Neuronal stem cell (in vitro differentiated cells): ENCODE data around the gene ALDH3B2.

Experiments used
- DNase-seq: peaks from one replicate; pipeline ENCODE4 v3.0.0-alpha.2; 2013; ENCODE audit warnings: low spot score
- H2AFZ ChIP-seq: one replicate; pipeline ENCODE4 v1.6.1; 2013; ENCODE audit warnings: mild to moderate bottlenecking, low read length, inconsistent platforms
- H2AK5ac ChIP-seq: 2 replicates; pipeline ENCODE4 v1.6.1; 2013; ENCODE audit warnings: low read depth, mild to moderate bottlenecking, inconsistent platforms, low read length, moderate library complexity, mixed read lengths
- H2BK120ac ChIP-seq: 2 replicates; pipeline ENCODE4 v1.6.1; 2013; ENCODE audit warnings: low read depth, mild to moderate bottlenecking, inconsistent platforms, low read length, moderate library complexity, mixed read lengths
- H2BK12ac ChIP-seq: one replicate; pipeline ENCODE4 v1.6.1; 2013; ENCODE audit warnings: low read length, inconsistent platforms
- H2BK15ac ChIP-seq: 2 replicates; pipeline ENCODE4 v1.6.1; 2013; ENCODE audit warnings: mild to moderate bottlenecking, low read length, inconsistent platforms, mixed read lengths
- H2BK5ac ChIP-seq: one replicate; pipeline ENCODE4 v1.6.1; 2013; ENCODE audit warnings: inconsistent platforms, mild to moderate bottlenecking, low read length, moderate library complexity
- H3K14ac ChIP-seq: one replicate; pipeline ENCODE4 v1.6.1; 2013; ENCODE audit warnings: low read length, inconsistent platforms
- H3K18ac ChIP-seq: 2 replicates; pipeline ENCODE4 v1.6.1; 2013; ENCODE audit warnings: low read length, inconsistent platforms
- H3K23ac ChIP-seq: 2 replicates; pipeline ENCODE4 v1.6.1; 2013; ENCODE audit warnings: low read depth, mild to moderate bottlenecking, mixed read lengths, low read length, inconsistent platforms; ENCODE audit not compliant: poor library complexity
- H3K27ac ChIP-seq: replicated peaks from 3 replicates; pipeline ENCODE4 v1.5.1; 2013; ENCODE audit warnings: low read length, inconsistent platforms
- H3K27me3 ChIP-seq, 3 experiments: 2 replicates each; pipeline ENCODE4 v1.6.1; 2013; ENCODE audit warnings: low read length in 3 of 3, mild to moderate bottlenecking in 2 of 3, inconsistent platforms in 1 of 3, low read depth in 1 of 3, mixed read lengths in 1 of 3, moderate library complexity in 1 of 3; ENCODE audit not compliant: control insufficient read depth in 3 of 3, insufficient read depth in 3 of 3
- H3K36me3 ChIP-seq, 2 donors: replicated peaks in 1 of 2; 2 replicates each; pipeline ENCODE4 v1.6.1; 2013; ENCODE audit warnings: low read length in 2 of 2; ENCODE audit not compliant: control insufficient read depth in 2 of 2, insufficient read depth in 2 of 2
- H3K4ac ChIP-seq: 2 replicates; pipeline ENCODE4 v1.6.1; 2013; ENCODE audit warnings: inconsistent platforms, mild to moderate bottlenecking, low read length, moderate library complexity
- H3K4me1 ChIP-seq, 2 donors: 1 replicate in 1 of 2; 2 replicates in 1 of 2; pipeline ENCODE4 v1.6.1; 2013; ENCODE audit warnings: low read length in 2 of 2, low read depth in 1 of 2; ENCODE audit not compliant: control insufficient read depth in 2 of 2, insufficient read depth in 1 of 2
- H3K4me2 ChIP-seq: one replicate; pipeline ENCODE4 v1.6.1; 2013; ENCODE audit warnings: mild to moderate bottlenecking, low read length, inconsistent platforms; ENCODE audit not compliant: insufficient read depth, poor library complexity, severe bottlenecking
- H3K4me3 ChIP-seq, 2 donors: 2 replicates each; pipeline ENCODE4 v1.5.1; 2013; ENCODE audit warnings: low read length in 2 of 2, mild to moderate bottlenecking in 2 of 2, inconsistent platforms in 1 of 2, moderate library complexity in 1 of 2
- H3K79me1 ChIP-seq: one replicate; pipeline ENCODE4 v1.6.1; 2013; ENCODE audit warnings: low read depth, mild to moderate bottlenecking, inconsistent platforms, low read length, moderate library complexity
- H3K9ac ChIP-seq: one replicate; pipeline ENCODE4 v1.6.1; 2013; ENCODE audit warnings: mild to moderate bottlenecking, low read depth, low read length, inconsistent platforms; ENCODE audit not compliant: poor library complexity
- H3K9me3 ChIP-seq, 2 donors: replicated peaks in 1 of 2; 2 replicates each; pipeline versions ENCODE3 to v1.6.1; 2013; ENCODE audit warnings: low read length in 2 of 2, mild to moderate bottlenecking in 2 of 2, inconsistent platforms in 1 of 2, low read depth in 1 of 2, mixed read lengths in 1 of 2, moderate library complexity in 1 of 2; ENCODE audit not compliant: control insufficient read depth in 2 of 2, insufficient read depth in 1 of 2
- H4K8ac ChIP-seq: one replicate; pipeline ENCODE4 v1.6.1; 2013; ENCODE audit warnings: low read depth, mild to moderate bottlenecking, inconsistent platforms, low read length, moderate library complexity
- H4K91ac ChIP-seq: one replicate; pipeline ENCODE4 v1.6.1; 2013; ENCODE audit warnings: low read length, low read depth, mild to moderate bottlenecking, inconsistent platforms; ENCODE audit not compliant: poor library complexity
- WGBS, 2 donors: extraction: QIAGEN DNeasy Blood & Tissue Kit; methylation state at CpG; one replicate each; pipeline ENCODE4 v1.1.7; 2013; ENCODE audit warnings: missing lambda C conversion rate in 2 of 2, mixed read lengths in 1 of 2; ENCODE audit not compliant: insufficient read length in 2 of 2, insufficient replicate concordance in 1 of 2; ENCODE audit errors: extremely low coverage in 2 of 2; 5-methylcytosine and 5-hydroxymethylcytosine counted together

ALDH3B2 gene

DNA sequence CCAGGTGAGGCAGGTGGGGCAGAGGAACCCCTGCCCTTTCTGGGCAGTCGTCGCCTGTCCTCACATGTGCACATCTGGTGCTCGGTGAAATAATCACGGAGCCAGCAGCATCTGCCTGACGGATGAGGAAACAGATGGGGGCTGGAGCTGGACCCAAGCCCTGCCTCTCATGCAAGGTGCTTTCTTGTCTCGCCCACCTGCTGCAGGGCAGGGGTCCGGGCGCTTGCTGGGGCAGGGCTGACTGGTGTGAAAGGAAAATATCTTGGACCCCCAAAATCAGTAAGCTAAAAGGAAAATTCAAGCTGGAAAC, 3.3 kb downstream of the ALDH3B2 start:
- Histone ChIP-seq H3K9ac (no peak overlapping the region), H3K4me1 (peaks cover 0 to 1% of the 10 kb centered on the region in 2 donors), H3K4me2 (no peak overlapping the region), H3K4me3 (no peak overlapping the region), H4K8ac (no peak overlapping the region), H3K79me1 (no peaks in the 10 kb centered on the region), H2BK5ac (peak overlapping the region; percentile 75), H3K9me3 (no peaks in the 10 kb centered on the region), H3K14ac (peak overlapping the region; percentile 71), H3K27me3 (peaks cover 0 to 11% (median 0%) of the 10 kb centered on the region in 3 experiments), H3K4ac (no peak overlapping the region), H2BK120ac (no peak overlapping the region), H2BK15ac (no peak overlapping the region), H2BK12ac (peak overlapping the region; percentile 41), H2AK5ac (peak overlapping the region; percentile 94), H4K91ac (no peak overlapping the region), H3K23ac (no peak overlapping the region), H3K36me3 (peaks cover 0 to 2% of the 10 kb centered on the region in 2 donors), H3K18ac (no peak overlapping the region), H3K27ac (no peak overlapping the region), H2AFZ (no peak overlapping the region)
- no CpG with 5 or more reads among the region's 8 CpGs for WGBS, 2 donors
- no peak for DNase-seq

DNA sequence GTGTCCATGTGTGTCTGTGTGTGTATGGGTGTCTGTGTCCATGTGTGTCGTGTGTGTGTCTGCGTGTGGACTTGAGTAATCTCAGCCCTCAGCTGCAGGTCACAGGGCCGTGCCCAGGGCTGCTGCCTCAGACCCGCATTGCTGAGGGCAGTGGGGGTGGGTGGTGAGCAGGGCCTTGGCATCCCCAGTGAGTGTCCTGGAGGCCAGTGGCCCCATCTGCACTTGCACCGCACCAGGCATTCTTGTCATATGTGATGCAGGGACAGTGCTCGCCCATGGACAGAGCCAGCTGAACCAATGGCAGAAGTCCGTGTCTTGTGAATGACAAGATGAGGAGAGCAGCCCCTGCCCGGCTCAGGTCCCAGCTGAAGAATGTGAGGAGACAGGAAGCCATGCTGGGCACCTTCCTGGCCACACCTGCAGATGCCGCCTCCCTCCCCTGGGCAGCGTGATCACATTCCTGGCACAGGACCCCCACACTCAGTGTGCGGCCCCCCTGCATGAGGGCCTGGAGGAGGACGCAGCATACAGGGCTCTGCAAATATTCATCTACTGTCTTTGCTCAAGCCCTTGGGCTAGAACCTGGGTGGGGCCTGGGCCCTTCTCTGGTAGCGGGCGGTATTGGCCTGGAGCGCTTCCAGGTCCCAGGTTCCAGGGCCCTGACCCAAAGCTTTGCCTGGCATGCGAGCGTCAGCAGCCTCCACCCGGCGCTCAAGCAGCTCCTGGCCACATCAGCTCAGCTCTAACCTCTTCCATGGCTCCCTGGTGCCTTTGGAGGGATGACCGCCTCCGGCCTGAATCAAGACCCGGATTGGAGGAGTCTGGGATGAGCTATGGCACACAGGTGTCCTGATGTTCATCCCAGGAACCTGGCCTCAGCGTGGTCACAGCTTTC, 3.9 kb downstream of the ALDH3B2 start:
- no peak overlapping the region for H3K9ac ChIP-seq
- peaks cover 0 to 11% (median 0%) of the 10 kb centered on the region in 3 experiments for H3K27me3 ChIP-seq

DNA sequence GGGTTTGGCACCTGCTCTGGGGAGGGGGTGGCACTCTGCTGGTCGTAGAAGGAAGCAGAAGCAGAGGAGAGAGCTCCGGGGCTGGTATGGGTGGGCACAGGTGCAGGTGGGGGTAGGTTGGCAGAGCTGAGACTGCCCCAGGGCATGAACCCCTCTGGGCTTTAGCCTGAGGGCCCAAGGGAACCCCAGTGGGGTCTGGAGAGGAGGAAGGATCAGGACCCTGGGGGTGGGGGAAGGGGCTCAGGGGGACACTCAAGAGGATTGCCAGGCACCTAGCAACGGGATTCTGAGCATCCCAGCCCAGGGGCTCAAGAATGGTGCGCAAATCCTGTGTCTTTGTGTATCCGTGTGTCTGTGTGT, 6.3 kb downstream of the ALDH3B2 start:
- no peak overlapping the region for H4K91ac ChIP-seq
- H3K23ac ChIP-seq, result no peak overlapping the region
- no peak overlapping the region for H2AK5ac ChIP-seq
- H3K4me3 ChIP-seq, result peak overlapping the region in 1 of 2 donors; percentile 57
- H2BK12ac ChIP-seq, result no peak overlapping the region
- peaks cover 0 to 1% of the 10 kb centered on the region in 2 donors for H3K4me1 ChIP-seq
- no peak overlapping the region for H3K14ac ChIP-seq
- no peak overlapping the region for H3K18ac ChIP-seq
- no peak overlapping the region for H2BK5ac ChIP-seq
- no peak overlapping the region for H3K4me2 ChIP-seq
- no peak overlapping the region for H2BK15ac ChIP-seq
- H3K9ac ChIP-seq, result no peak overlapping the region
- H4K8ac ChIP-seq, result no peak overlapping the region
- peaks cover 0 to under 1% (median 0%) of the 10 kb centered on the region in 3 experiments for H3K27me3 ChIP-seq
- H2AFZ ChIP-seq, result no peak overlapping the region
- H3K79me1 ChIP-seq, result no peaks in the 10 kb centered on the region
- H3K36me3 ChIP-seq, result peaks cover 0 to 2% of the 10 kb centered on the region in 2 donors
- DNase-seq, result no peak
- H3K9me3 ChIP-seq, result no peaks in the 10 kb centered on the region
- H3K27ac ChIP-seq, result no peak overlapping the region
- WGBS, 2 donors, result no CpG with 5 or more reads among the region's 5 CpGs
- H2BK120ac ChIP-seq, result no peak overlapping the region
- no peak overlapping the region for H3K4ac ChIP-seq

More for the DNA sequence above, 3.9 kb downstream of the ALDH3B2 start:
- peak overlapping the region; percentile 75 for H2BK5ac ChIP-seq
- DNase-seq, result no peak
- H2AK5ac ChIP-seq, result peak overlapping the region; percentile 94
- H3K18ac ChIP-seq, result peak overlapping the region; percentile 80
- no peak overlapping the region for H3K4me2 ChIP-seq
- no peak overlapping the region for H3K4me3 ChIP-seq
- H4K91ac ChIP-seq, result peak overlapping the region; percentile 53
- no peaks in the 10 kb centered on the region for H3K9me3 ChIP-seq
- peaks cover 0 to 2% of the 10 kb centered on the region in 2 donors for H3K36me3 ChIP-seq
- peak overlapping the region; percentile 99 for H3K14ac ChIP-seq
- H2BK120ac ChIP-seq, result no peak overlapping the region
- H2AFZ ChIP-seq, result no peak overlapping the region
- no CpG with 5 or more reads among the region's 23 CpGs for whole genome bisulfite sequencing, 2 donors
- peak overlapping the region; percentile 97 for H2BK12ac ChIP-seq
- no peak overlapping the region for H3K27ac ChIP-seq
- no peak overlapping the region for H2BK15ac ChIP-seq
- no peak overlapping the region for H3K4ac ChIP-seq
- peak overlapping the region; percentile 85 for H3K23ac ChIP-seq
- peaks cover 0 to 1% of the 10 kb centered on the region in 2 donors for H3K4me1 ChIP-seq
- H3K79me1 ChIP-seq, result no peaks in the 10 kb centered on the region
- peak overlapping the region; percentile 82 for H4K8ac ChIP-seq

DNA sequence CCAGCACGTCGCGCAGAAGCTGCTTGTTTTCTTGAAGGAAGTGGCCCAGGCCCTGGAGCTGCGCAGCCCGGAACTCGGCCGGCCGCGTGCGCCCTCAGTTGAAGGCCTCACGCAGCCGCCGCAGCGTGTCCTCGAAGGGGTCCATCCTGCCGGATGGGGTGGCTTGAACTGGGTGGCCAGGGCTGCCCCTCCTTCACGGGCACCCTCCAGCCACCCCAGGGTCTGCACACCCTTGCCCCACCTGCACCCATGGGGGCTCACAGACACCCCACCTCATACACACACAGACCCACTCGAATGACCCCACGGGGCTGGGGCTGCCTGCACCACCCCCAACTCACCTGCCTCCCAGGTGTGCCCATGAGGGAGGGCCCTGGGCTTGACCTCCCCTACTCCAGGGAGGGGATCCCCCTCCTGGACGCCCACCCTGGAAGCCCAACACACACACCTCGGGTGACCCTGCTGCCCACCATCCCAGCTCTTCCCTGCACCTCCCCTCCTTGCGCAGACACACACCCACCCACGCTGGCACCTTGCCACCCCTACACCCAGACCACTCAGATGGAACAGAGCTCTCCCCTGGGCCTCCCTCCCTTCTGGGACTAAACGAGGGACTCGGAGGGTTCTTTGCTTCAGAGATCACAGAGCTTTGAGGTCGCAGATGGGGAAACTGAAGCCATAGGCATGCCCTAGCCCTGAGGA, 6.8 kb downstream of the ALDH3B2 start:
- Histone ChIP-seq H3K4ac (no peak overlapping the region), H2AK5ac (peak overlapping the region; percentile 91), H4K91ac (no peak overlapping the region), H3K18ac (peak overlapping the region; percentile 38), H2BK5ac (no peak overlapping the region), H4K8ac (no peak overlapping the region), H2BK120ac (no peak overlapping the region), H3K4me1 (peaks cover 0 to 1% of the 10 kb centered on the region in 2 donors), H3K27me3 (peaks cover 0 to 5% (median 0%) of the 10 kb centered on the region in 3 experiments), H3K14ac (peak overlapping the region; percentile 56), H2BK15ac (peak overlapping the region; percentile 21), H3K27ac (no peak overlapping the region), H3K9me3 (no peaks in the 10 kb centered on the region), H3K9ac (no peak overlapping the region), H3K23ac (peak overlapping the region; percentile 80), H2BK12ac (no peak overlapping the region), H3K36me3 (peaks cover 0 to 2% of the 10 kb centered on the region in 2 donors), H3K4me2 (no peak overlapping the region), H3K79me1 (no peaks in the 10 kb centered on the region), H3K4me3 (no peak overlapping the region), H2AFZ (no peak overlapping the region)
- no CpG with 5 or more reads among the region's 26 CpGs for WGBS, 2 donors
- DNase-seq, result no peak
